Islet of Langerhans (tissue), 1 donor: ENCODE data around the gene GALNT14.
"Not testable (repeated sequence)": the region's sequence is repeated elsewhere in the genome, so short reads cannot be mapped to it uniquely, and the experiment has no call there.

Source experiments
- FAIRE-seq: peaks from one replicate; lab custom pipeline; 2011; peaks lifted over from hg19 to GRCh38; lab: Jason Lieb, UNC

The GALNT14 gene

GRCh38 chr2:31138037-31138962 lies at the start of gene GALNT14:
Gene GALNT14 (minus strand): TSS chr2:31138440. CDS start chr2:31138086, 354 bp downstream.
- no peak for FAIRE-seq

GRCh38 chr2:31187166-31187565 lies 48.9 kb upstream of the GALNT14 start:
- FAIRE-seq: no peak

GRCh38 chr2:31183973-31184372 lies 45.7 kb upstream of the GALNT14 start:
- not testable (repeated sequence) for FAIRE-seq

- FAIRE-seq: no peak
Measured at GRCh38 chr2:31176742-31177141, 38.5 kb upstream of the GALNT14 start.

- FAIRE-seq: no peak
Measured at GRCh38 chr2:31171142-31171541, 32.9 kb upstream of the GALNT14 start.

- peak; percentile 84 for FAIRE-seq
Measured at GRCh38 chr2:31170071-31170698, 31.9 kb upstream of the GALNT14 start.

GRCh38 chr2:31168291-31168690 lies 30.1 kb upstream of the GALNT14 start:
- no peak for FAIRE-seq

GRCh38 chr2:31166925-31167324 lies 28.7 kb upstream of the GALNT14 start:
- FAIRE-seq: no peak

GRCh38 chr2:31163011-31163539 lies 24.8 kb upstream of the GALNT14 start:
- FAIRE-seq: no peak

- FAIRE-seq: no peak
Measured at GRCh38 chr2:31161637-31162036, 23.4 kb upstream of the GALNT14 start.

- no peak for FAIRE-seq
Measured at GRCh38 chr2:31151501-31151900, 13.3 kb upstream of the GALNT14 start.

- no peak for FAIRE-seq
Measured at GRCh38 chr2:31150120-31150670, 12.0 kb upstream of the GALNT14 start.

- no peak for FAIRE-seq
Measured at GRCh38 chr2:31148514-31148913, 10.3 kb upstream of the GALNT14 start.

- FAIRE-seq: no peak
Measured at GRCh38 chr2:31147645-31148044, 9.4 kb upstream of the GALNT14 start.

- FAIRE-seq: no peak
Measured at GRCh38 chr2:31142110-31142509, 3.9 kb upstream of the GALNT14 start.

GRCh38 chr2:31141443-31142085 lies 3.3 kb upstream of the GALNT14 start:
- FAIRE-seq: no peak

GRCh38 chr2:31140151-31140550 lies 1.9 kb upstream of the GALNT14 start:
- FAIRE-seq: no peak

- no peak for FAIRE-seq
Measured at GRCh38 chr2:31139671-31140070, 1.4 kb upstream of the GALNT14 start.

GRCh38 chr2:31137211-31138036 lies 816 bp downstream of the GALNT14 start:
- FAIRE-seq: no peak

- FAIRE-seq: no peak
Measured at GRCh38 chr2:31136732-31137131, 1.5 kb downstream of the GALNT14 start.

- no peak for FAIRE-seq
Measured at GRCh38 chr2:31136000-31136399, 2.2 kb downstream of the GALNT14 start.

GRCh38 chr2:31134480-31134879 lies 3.8 kb downstream of the GALNT14 start:
- no peak for FAIRE-seq
